GM23248 (cell line): ENCODE results near the gene ZEB1. TPM values are rescaled to one million over a fixed set of nuclear protein-coding genes. Genes with fewer than 3 reads are reported as not detected.

Source experiments
- DNase-seq: peaks from one replicate; pipeline ENCODE4 v3.0.0-alpha.2; 2015
- H2AFZ ChIP-seq: fragments of 200-600 bp; sonication (generic); 2 replicates; pipeline ENCODE4 v1.6.1; 2016; ENCODE audit warnings: antibody characterized with exemption
- H3F3A ChIP-seq: fragments of 200-600 bp; sonication (generic); 2 replicates; pipeline ENCODE4 v1.6.1; 2016; ENCODE audit warnings: mild to moderate bottlenecking, antibody characterized with exemption, mixed run types; ENCODE audit not compliant: insufficient read depth
- H3K27ac ChIP-seq: fragments of 200-600 bp; sonication (generic); 2 replicates; pipeline ENCODE4 v1.5.1; 2016; ENCODE audit warnings: mild to moderate bottlenecking
- H3K27me3 ChIP-seq: fragments of 200-600 bp; sonication (generic); replicated peaks from 2 replicates; pipeline ENCODE4 v1.6.1; 2016; ENCODE audit warnings: mild to moderate bottlenecking; ENCODE audit not compliant: insufficient read depth
- H3K36me3 ChIP-seq: fragments of 200-600 bp; sonication (generic); 2 replicates; pipeline ENCODE4 v1.6.1; 2016; ENCODE audit warnings: low read depth, mild to moderate bottlenecking
- H3K4me1 ChIP-seq: fragments of 200-600 bp; sonication (generic); 2 replicates; pipeline ENCODE4 v1.6.1; 2016; ENCODE audit warnings: mild to moderate bottlenecking; ENCODE audit not compliant: insufficient read depth
- H3K4me2 ChIP-seq: fragments of 200-600 bp; sonication (generic); one replicate; pipeline ENCODE4 v1.6.1; 2016; ENCODE audit warnings: mild to moderate bottlenecking; ENCODE audit not compliant: unreplicated experiment
- H3K4me3 ChIP-seq: fragments of 200-600 bp; sonication (generic); 2 replicates; pipeline ENCODE4 v1.5.1; 2016; ENCODE audit warnings: mild to moderate bottlenecking
- H3K79me2 ChIP-seq: fragments of 200-600 bp; sonication (generic); 2 replicates; pipeline ENCODE4 v1.6.1; 2016; ENCODE audit warnings: mild to moderate bottlenecking; ENCODE audit not compliant: insufficient read depth
- H3K9ac ChIP-seq: fragments of 200-600 bp; sonication (generic); 2 replicates; pipeline ENCODE4 v1.6.1; 2016; ENCODE audit warnings: mild to moderate bottlenecking
- H3K9me2 ChIP-seq: fragments of 200-600 bp; sonication (generic); 2 replicates; pipeline ENCODE4 v1.6.1; 2016; ENCODE audit warnings: mixed run types, mild to moderate bottlenecking, moderate library complexity; ENCODE audit not compliant: insufficient read depth
- H3K9me3 ChIP-seq: fragments of 200-600 bp; sonication (generic); one replicate; pipeline ENCODE4 v1.6.1; 2017; ENCODE audit warnings: low read depth
- H4K20me1 ChIP-seq: fragments of 200-600 bp; sonication (generic); 2 replicates; pipeline ENCODE4 v1.6.0; 2016; ENCODE audit not compliant: insufficient read depth
- EZH2 ChIP-seq: fragments of 200-600 bp; sonication (generic); IDR thresholded peaks from 2 replicates; pipeline ENCODE4 v1.6.1; 2018; ENCODE audit warnings: antibody characterized with exemption, mild to moderate bottlenecking; ENCODE audit not compliant: insufficient read depth, poor library complexity, severe bottlenecking
- EZH2phosphoT487 ChIP-seq: fragments of 200-600 bp; sonication (generic); IDR thresholded peaks from 2 replicates; pipeline ENCODE4 v1.6.1; 2018; ENCODE audit warnings: antibody characterized with exemption, moderate library complexity, mild to moderate bottlenecking, low read depth; ENCODE audit not compliant: insufficient read depth
- WGBS, 2 experiments: methylation state at CpG; one replicate each; pipeline ENCODE4 v1.1.6; 2015 to 2017; ENCODE audit warnings: low lambda C conversion rate in 2 of 2, low coverage in 1 of 2; ENCODE audit errors: missing lambda C conversion rate in 2 of 2; 5-methylcytosine and 5-hydroxymethylcytosine counted together
- in situ Hi-C: fragments of 300-500 bp; cut with MboI; formaldehyde crosslinking; loops from 2 replicates; pipeline ENCODE4 v1.15.0; 2020
- polyA plus RNA-seq: library from polyadenylated mRNA; unstranded; fragments of >200 nt; fragmentation: Nextera tagmentation; extraction: Ambion mirVana; gene quantifications from 2 replicates; pipeline ENCODE4 v1.2.1, GENCODE V29; 2016
- total RNA-seq: library from RNA; depleted of rRNA; stranded (reverse); fragments of >200 nt; shearing (Covaris generic); gene quantifications from 2 replicates; pipeline ENCODE4 v1.2.3, GENCODE V29; 2014

The ZEB1 gene
- total and polyA plus RNA-seq, 2 experiments from 2014 or later = 62.0 to 69.8 TPM

DNA sequence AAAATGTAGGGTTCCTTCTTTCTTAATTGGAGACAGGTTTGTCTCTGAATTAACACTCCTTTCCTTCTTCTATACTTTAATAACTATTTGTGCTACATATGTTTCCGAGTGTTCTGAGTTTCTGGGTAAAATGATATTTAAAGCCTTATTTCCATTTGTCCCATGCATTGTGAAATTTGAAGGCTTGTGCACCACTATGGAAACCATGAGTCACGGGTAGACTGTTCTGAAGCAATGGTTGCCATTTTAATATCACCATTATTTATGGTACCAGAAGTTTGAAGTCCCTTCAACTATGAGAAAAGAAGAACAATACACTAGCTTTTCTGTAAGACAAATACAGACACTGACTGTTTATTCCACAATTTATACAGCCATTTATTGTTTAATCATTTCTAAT, 44.7 kb upstream of the ZEB1 start:
- Histone ChIP-seq H3K4me2 (no peak overlapping the region), H3K9ac (no peak overlapping the region), H2AFZ (no peak overlapping the region), H3K9me2 (no peaks in the 10 kb centered on the region), H3F3A (no peaks in the 10 kb centered on the region), H4K20me1 (no peaks in the 10 kb centered on the region), H3K79me2 (no peaks in the 10 kb centered on the region), H3K4me1 (no peaks in the 10 kb centered on the region), H3K9me3 (no peaks in the 10 kb centered on the region), H3K4me3 (no peak overlapping the region), H3K36me3 (no peaks in the 10 kb centered on the region), H3K27me3 (no peaks in the 10 kb centered on the region), H3K27ac (no peak overlapping the region)
- TF ChIP-seq EZH2phosphoT487 (no peak), EZH2 (no peak)
- in situ Hi-C loops = no loop called here
- WGBS, 2 experiments = 53 to 54% methylated on average over 2 of the region's 2 CpGs
- DNase-seq = peak; percentile 64

DNA sequence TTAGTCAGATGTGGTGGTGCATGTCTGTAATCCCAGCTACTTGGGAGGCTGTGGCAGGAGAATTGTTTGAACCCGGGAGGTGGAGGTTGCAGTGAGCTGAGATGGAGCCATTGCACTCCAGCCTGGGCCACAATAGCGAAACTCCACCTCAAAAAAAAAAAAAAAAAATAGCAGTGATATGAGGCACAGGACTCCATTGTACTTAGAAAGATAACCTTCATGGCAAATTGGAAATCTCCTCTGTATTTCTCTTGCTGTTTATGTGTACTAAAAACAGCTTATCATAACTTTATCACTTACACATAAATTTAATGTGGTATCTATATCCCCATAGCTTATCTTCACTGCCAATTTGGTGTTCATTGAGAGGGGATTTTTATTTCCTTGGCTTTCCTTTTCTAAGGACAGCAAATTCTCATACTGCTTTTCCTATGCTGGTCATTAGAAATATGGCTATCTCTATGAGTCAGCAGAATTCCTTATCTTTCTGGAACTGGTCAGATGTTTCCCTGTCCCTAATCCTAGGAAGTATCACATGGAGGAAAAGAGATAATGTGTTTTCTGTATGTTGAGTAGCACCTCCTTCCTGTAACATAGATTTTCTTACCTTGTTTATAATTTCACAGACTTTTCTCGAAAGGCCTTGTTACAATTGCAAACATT, 40.6 kb upstream of the ZEB1 start:
- DNase-seq = no peak

DNA sequence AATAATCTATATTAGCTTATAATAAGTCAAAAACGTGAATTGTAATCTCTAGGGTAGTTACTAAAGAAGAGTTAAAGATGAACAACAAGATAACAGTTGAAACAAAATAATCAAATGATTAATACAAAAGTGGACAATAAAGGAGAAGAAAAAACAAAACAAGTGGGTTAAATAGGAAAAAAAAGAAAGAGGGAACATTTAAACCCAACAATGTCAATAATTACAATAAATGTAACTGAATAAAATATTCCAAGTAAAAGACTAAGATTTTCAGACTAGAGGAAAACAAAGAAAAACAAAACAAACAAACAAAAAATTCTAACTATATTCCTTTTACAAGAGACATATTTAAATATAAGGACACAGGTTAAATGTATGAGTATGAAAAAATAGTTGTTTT, 38.0 kb upstream of the ZEB1 start:
- Histone ChIP-seq H3K4me2 (no peak overlapping the region), H4K20me1 (no peaks in the 10 kb centered on the region), H3K9ac (no peak overlapping the region), H3K9me3 (no peaks in the 10 kb centered on the region), H3K36me3 (no peaks in the 10 kb centered on the region), H3K27ac (no peak overlapping the region), H3F3A (no peaks in the 10 kb centered on the region), H3K4me3 (no peak overlapping the region), H3K9me2 (no peaks in the 10 kb centered on the region), H3K27me3 (no peaks in the 10 kb centered on the region), H2AFZ (no peak overlapping the region), H3K4me1 (no peaks in the 10 kb centered on the region), H3K79me2 (no peaks in the 10 kb centered on the region)
- WGBS, 2 experiments = 76 to 83% methylated on average over 1 of the region's 1 CpG
- TF ChIP-seq EZH2phosphoT487 = no peak
- TF ChIP-seq EZH2 = no peak
- in situ Hi-C loops = no loop called here
- DNase-seq = no peak

More for the DNA sequence above, 40.6 kb upstream of the ZEB1 start:
- in situ Hi-C loops = no loop called here
- Histone ChIP-seq H3K36me3 (no peaks in the 10 kb centered on the region), H3K27ac (no peak overlapping the region), H3K9ac (no peak overlapping the region), H3K27me3 (no peaks in the 10 kb centered on the region), H4K20me1 (no peaks in the 10 kb centered on the region), H3K9me2 (no peaks in the 10 kb centered on the region), H2AFZ (no peak overlapping the region), H3K79me2 (no peaks in the 10 kb centered on the region), H3K4me2 (no peak overlapping the region), H3K4me3 (no peak overlapping the region), H3K9me3 (no peaks in the 10 kb centered on the region), H3F3A (no peaks in the 10 kb centered on the region), H3K4me1 (no peaks in the 10 kb centered on the region)
- TF ChIP-seq EZH2 = no peak
- TF ChIP-seq EZH2phosphoT487 = no peak
- WGBS, 2 experiments = 96 to 97% methylated on average over 3 of the region's 3 CpGs

DNA sequence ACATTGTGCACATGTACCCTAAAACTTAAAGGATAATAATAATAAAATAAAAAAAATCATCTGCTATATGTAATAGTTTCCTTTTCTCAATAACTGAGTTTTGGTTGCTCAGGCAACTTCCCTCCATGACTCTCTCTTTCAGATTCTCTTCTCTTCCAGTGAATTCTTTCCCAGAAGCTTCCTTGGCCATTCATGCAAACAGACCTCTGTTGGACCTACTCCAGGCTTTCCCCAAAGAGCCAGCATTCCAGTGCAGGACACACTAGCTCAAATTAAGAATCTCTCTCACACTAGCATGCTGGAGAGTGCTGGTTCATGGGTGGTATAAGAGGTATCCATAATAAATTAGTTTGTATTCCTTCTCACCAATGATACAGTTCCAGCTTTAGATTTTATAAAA, 31.0 kb upstream of the ZEB1 start:
- H3K9me2 ChIP-seq = no peaks in the 10 kb centered on the region
- no peaks in the 10 kb centered on the region for H3K79me2 ChIP-seq
- no peaks in the 10 kb centered on the region for H3K27me3 ChIP-seq
- peaks cover 20% of the 10 kb centered on the region for H3K4me1 ChIP-seq
- no peaks in the 10 kb centered on the region for H3K36me3 ChIP-seq
- no peak overlapping the region for H3K4me3 ChIP-seq
- in situ Hi-C loops = no loop called here
- no peaks in the 10 kb centered on the region for H3F3A ChIP-seq
- H3K9ac ChIP-seq = no peak overlapping the region
- no peak for DNase-seq
- H4K20me1 ChIP-seq = no peaks in the 10 kb centered on the region
- no peaks in the 10 kb centered on the region for H3K9me3 ChIP-seq
- TF ChIP-seq EZH2phosphoT487 (no peak), EZH2 (no peak)
- no peak overlapping the region for H2AFZ ChIP-seq
- no peak overlapping the region for H3K4me2 ChIP-seq
- H3K27ac ChIP-seq = no peak overlapping the region

DNA sequence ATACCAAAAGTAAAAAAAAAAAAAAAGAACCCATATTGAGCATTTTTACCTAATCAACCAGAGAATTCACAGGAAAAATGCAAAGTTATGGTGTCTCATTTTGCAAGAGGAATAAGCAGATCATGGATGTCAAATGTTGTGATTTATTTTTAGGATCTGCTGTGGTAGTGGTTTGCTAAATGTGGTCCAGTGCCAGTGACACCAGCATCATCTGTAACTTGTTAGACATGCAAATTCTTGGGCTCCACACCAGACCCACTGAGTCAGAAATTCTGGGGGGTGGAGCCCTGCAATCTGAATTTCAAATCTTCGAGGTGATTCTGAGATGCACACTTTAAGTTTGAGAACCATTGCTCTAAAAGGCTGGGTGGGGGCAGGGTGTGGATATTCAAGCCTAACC, 30.1 kb upstream of the ZEB1 start:
- H3K9me2 ChIP-seq = no peaks in the 10 kb centered on the region
- TF ChIP-seq EZH2 (no peak), EZH2phosphoT487 (no peak)
- H3K9ac ChIP-seq = no peak overlapping the region
- H3K4me1 ChIP-seq = peaks cover 20% of the 10 kb centered on the region
- H3K9me3 ChIP-seq = no peaks in the 10 kb centered on the region
- no peaks in the 10 kb centered on the region for H3K36me3 ChIP-seq
- H3K4me2 ChIP-seq = peak overlapping the region; percentile 0
- no peaks in the 10 kb centered on the region for H3K79me2 ChIP-seq
- no peaks in the 10 kb centered on the region for H3K27me3 ChIP-seq
- H2AFZ ChIP-seq = no peak overlapping the region
- in situ Hi-C loops = no loop called here
- peak; percentile 57 for DNase-seq
- H3F3A ChIP-seq = no peaks in the 10 kb centered on the region
- H4K20me1 ChIP-seq = no peaks in the 10 kb centered on the region
- 55 to 94% methylated on average over 1 of the region's 1 CpG for WGBS, 2 experiments
- H3K4me3 ChIP-seq = no peak overlapping the region
- no peak overlapping the region for H3K27ac ChIP-seq
